AG04449 (cell line): ENCODE data around the gene SAP130.

Source experiments
- CTCF ChIA-PET: fragments of 350-600 bp; formaldehyde crosslinking; extraction: SDS; loops from one replicate; lab custom pipeline; 2021; ENCODE audit warnings: antibody characterized with exemption; lab: Yijun Ruan, JAX
- POLR2A ChIA-PET: fragments of 400-600, 350-600 bp; formaldehyde crosslinking; extraction: SDS; loops from one replicate; lab custom pipeline; 2020; ENCODE audit warnings: antibody characterized with exemption, inconsistent platforms; lab: Yijun Ruan, JAX
- DNase-seq: peaks from one replicate; pipeline ENCODE4 v3.0.0-alpha.2; 2010; ENCODE audit warnings: low read depth, low spot score
- H3K4me3 ChIP-seq: 2 replicates; pipeline ENCODE4 v1.5.1; 2011; ENCODE audit warnings: low read depth, mild to moderate bottlenecking, control low read depth, low read length
- CTCF ChIP-seq: IDR thresholded peaks from one replicate; pipeline ENCODE4 v1.5.1; 2011; ENCODE audit warnings: mild to moderate bottlenecking, moderate library complexity, low read length, control low read depth, inconsistent platforms; ENCODE audit not compliant: insufficient read depth; ENCODE audit errors: missing control alignments

The SAP130 gene

DNA sequence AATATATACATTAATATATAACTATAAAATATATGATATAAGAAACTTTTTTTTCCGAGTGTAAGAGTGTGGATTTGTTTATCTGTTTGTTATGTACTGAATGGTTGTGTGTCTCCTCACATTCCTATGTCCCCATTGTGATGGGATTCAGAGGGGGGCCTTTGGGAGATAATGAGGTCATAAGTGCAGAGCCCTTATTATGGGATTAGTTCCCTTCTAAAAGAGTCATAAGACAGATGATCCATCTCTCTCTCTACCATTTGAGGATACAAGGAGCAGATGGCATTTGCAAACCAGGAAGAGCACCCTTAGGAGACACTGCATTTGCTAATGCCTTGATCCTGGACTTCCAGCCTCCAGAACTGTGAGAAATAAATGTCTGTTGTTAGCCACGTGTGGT, 30.3 kb upstream of the SAP130 start:
- H3K4me3 ChIP-seq = no peak overlapping the region
- CTCF ChIA-PET = interaction anchor here (0.6 kb wide), 1 partner anchor 244 kb away, joined by 3 read pairs; no protein-coding TSS in a partner anchor
- no peak for DNase-seq
- no peak for TF ChIP-seq CTCF
- POLR2A ChIA-PET = no interaction called here

- H3K4me3 ChIP-seq = no peak overlapping the region
- TF ChIP-seq CTCF = no peak
- ChIA-PET POLR2A (no interaction called here), CTCF (interaction anchor here (0.6 kb wide), 1 partner anchor 245 kb away, joined by 3 read pairs; no protein-coding TSS in a partner anchor)
- no peak for DNase-seq
These were observed 29.5 kb upstream of the SAP130 start for GRCh38 chr2:128057334-128057733.

GRCh38 chr2:128054104-128054885, 26.4 kb upstream of the SAP130 start:
- CTCF ChIA-PET = interaction anchor here (1.0 kb wide), 1 partner anchor 10 kb away, joined by 4 read pairs; no protein-coding TSS in a partner anchor
- POLR2A ChIA-PET = no interaction called here
- H3K4me3 ChIP-seq = no peak overlapping the region
- no peak for DNase-seq
- no peak for TF ChIP-seq CTCF

DNA sequence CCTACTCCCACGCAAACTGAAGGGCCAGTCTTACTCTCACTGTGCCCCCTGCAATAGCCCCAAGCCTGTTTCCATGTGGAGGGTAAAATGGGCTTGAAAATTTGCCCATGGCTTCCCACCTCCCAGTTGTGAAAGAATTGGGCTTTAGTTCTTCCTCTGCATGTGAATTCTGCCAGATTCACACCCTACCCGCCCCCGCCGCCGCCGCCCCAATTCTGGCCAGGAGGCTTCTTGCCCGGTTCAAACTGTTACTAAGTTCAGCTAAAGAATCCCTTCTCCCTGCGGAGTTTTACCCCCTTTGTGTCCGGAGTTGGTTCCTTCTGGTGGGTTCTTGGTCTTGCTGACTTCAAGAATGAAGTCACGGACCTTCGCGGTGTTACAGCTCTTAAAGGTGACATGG, 25.5 kb upstream of the SAP130 start:
- no peak for DNase-seq
- ChIA-PET POLR2A (no interaction called here), CTCF (no interaction called here)
- TF ChIP-seq CTCF = no peak
- no peak overlapping the region for H3K4me3 ChIP-seq

GRCh38 chr2:128043041-128043440, 15.2 kb upstream of the SAP130 start:
- POLR2A ChIA-PET = no interaction called here
- no peak for DNase-seq
- CTCF ChIA-PET = no interaction called here
- no peak for TF ChIP-seq CTCF
- no peak overlapping the region for H3K4me3 ChIP-seq

DNA sequence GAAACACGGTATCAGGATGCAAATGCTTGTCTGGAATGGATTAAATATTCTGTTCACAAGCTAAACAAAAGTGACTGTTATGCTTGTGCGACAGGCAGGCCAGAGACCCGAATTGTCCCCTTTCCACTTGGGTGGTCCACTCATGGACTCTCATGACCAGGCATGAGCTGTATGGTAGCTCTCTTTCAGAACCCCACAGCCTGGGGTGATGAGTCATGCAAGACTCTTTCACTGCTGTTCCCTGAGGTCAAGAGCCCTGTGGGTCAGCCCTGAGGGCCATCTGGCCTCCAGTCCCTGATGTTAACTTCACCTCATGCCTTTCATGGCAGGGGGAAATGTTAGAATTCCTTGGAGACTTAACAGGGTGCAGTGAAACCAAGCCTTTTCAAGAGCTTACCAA, 13.7 kb upstream of the SAP130 start:
- no peak for DNase-seq
- CTCF ChIA-PET = no interaction called here

More for the DNA sequence above, 13.7 kb upstream of the SAP130 start:
- TF ChIP-seq CTCF = no peak
- POLR2A ChIA-PET = no interaction called here
- no peak overlapping the region for H3K4me3 ChIP-seq
